HEK293 (cell line): ENCODE measurements around the gene EPHB1.

Source experiments
- CTCF ChIA-PET: fragments of 350-600 bp; formaldehyde crosslinking; extraction: SDS; loops from one replicate; lab custom pipeline; 2021; ENCODE audit warnings: antibody characterized with exemption; lab: Yijun Ruan, JAX
- POLR2A ChIA-PET: fragments of 300-600 bp; formaldehyde crosslinking; extraction: SDS; loops from one replicate; lab custom pipeline; 2020; ENCODE audit warnings: antibody characterized with exemption, inconsistent platforms; lab: Yijun Ruan, JAX
- H3K27ac ChIP-seq: fragments of 200-500 bp; sonication (Bioruptor generic); 2 replicates; pipeline ENCODE4 v1.5.1; 2014; ENCODE audit warnings: low read depth, low read length, control low read depth, inconsistent platforms; ENCODE audit errors: extremely low read depth
- H3K36me3 ChIP-seq, 2 experiments: fragments of 200-500 bp in 1 of 2; sonication (Bioruptor generic) in 1 of 2; 1 replicate in 1 of 2; 2 replicates in 1 of 2; pipeline ENCODE4 v1.5.1; 2014 to 2017; ENCODE audit warnings: inconsistent platforms in 2 of 2, low read length in 2 of 2; ENCODE audit not compliant: control insufficient read depth in 2 of 2, insufficient read depth in 1 of 2
- H3K4me1 ChIP-seq: fragments of 200-500 bp; sonication (Bioruptor generic); 2 replicates; pipeline ENCODE4 v1.5.1; 2014; ENCODE audit warnings: mild to moderate bottlenecking, low read length, inconsistent platforms; ENCODE audit not compliant: control insufficient read depth, insufficient read depth
- H3K4me3 ChIP-seq: 2 replicates; pipeline ENCODE4 v1.5.1; 2011; ENCODE audit warnings: low read depth, mild to moderate bottlenecking, control low read depth, low read length, moderate library complexity
- H3K9me3 ChIP-seq: fragments of 200-500 bp; sonication (Bioruptor generic); 2 replicates; pipeline ENCODE4 v1.5.1; 2014; ENCODE audit warnings: low read depth, low read length, inconsistent platforms; ENCODE audit not compliant: control insufficient read depth, insufficient read depth
- EGR2 ChIP-seq: fragments of 450-650 bp; formaldehyde crosslinking; IDR thresholded peaks from 2 replicates; pipeline ENCODE4 v1.5.1; 2016; ENCODE audit warnings: low read depth, missing biosample characterization, missing genetic modification characterization
- HOXC10 ChIP-seq: sonication (generic); formaldehyde crosslinking; IDR thresholded peaks from 2 replicates; pipeline ENCODE4 v1.8.1; 2023; ENCODE audit warnings: mild to moderate bottlenecking, missing genetic modification reagents
- HOXD13 ChIP-seq: sonication (generic); formaldehyde crosslinking; IDR thresholded peaks from 2 replicates; pipeline ENCODE4 v1.8.0; 2022; ENCODE audit warnings: missing genetic modification reagents, borderline replicate concordance
- REPIN1 ChIP-seq: fragments of 450-650 bp; formaldehyde crosslinking; IDR thresholded peaks from 2 replicates; pipeline ENCODE4 v1.5.1; 2017; ENCODE audit warnings: missing biosample characterization, missing genetic modification characterization, low read depth
- SP7 ChIP-seq: fragments of 450-650 bp; formaldehyde crosslinking; IDR thresholded peaks from 2 replicates; pipeline ENCODE4 v1.5.1; 2016; ENCODE audit warnings: missing biosample characterization, missing genetic modification characterization
- ZBTB20 ChIP-seq: fragments of 450-650 bp; formaldehyde crosslinking; IDR thresholded peaks from 2 replicates; pipeline ENCODE4 v1.5.1; 2016; ENCODE audit warnings: missing biosample characterization, missing genetic modification characterization
- ZBTB21 ChIP-seq: fragments of 450-650 bp; formaldehyde crosslinking; IDR thresholded peaks from 2 replicates; pipeline ENCODE4 v1.5.1; 2017; ENCODE audit warnings: missing biosample characterization, missing genetic modification characterization
- ZNF133 ChIP-seq: fragments of 450-650 bp; formaldehyde crosslinking; IDR thresholded peaks from 2 replicates; pipeline ENCODE4 v1.5.1; 2016; ENCODE audit warnings: missing biosample characterization, missing genetic modification characterization
- ZNF214 ChIP-seq: fragments of 450-650 bp; formaldehyde crosslinking; IDR thresholded peaks from 2 replicates; pipeline ENCODE4 v1.5.1; 2017; ENCODE audit warnings: missing biosample characterization, mild to moderate bottlenecking, missing genetic modification characterization, borderline replicate concordance
- ZNF266 ChIP-seq: fragments of 450-650 bp; formaldehyde crosslinking; IDR thresholded peaks from 2 replicates; pipeline ENCODE4 v1.5.1; 2016; ENCODE audit warnings: missing biosample characterization, missing genetic modification characterization, low read depth
- ZNF37A ChIP-seq: fragments of 450-650 bp; IDR thresholded peaks from 2 replicates; pipeline ENCODE4 v1.5.1; 2018; ENCODE audit warnings: missing biosample characterization, missing genetic modification characterization
- ZNF473 ChIP-seq: fragments of 450-650 bp; formaldehyde crosslinking; IDR thresholded peaks from 2 replicates; pipeline ENCODE4 v1.5.1; 2017; ENCODE audit warnings: missing biosample characterization, missing genetic modification characterization
- ZNF48 ChIP-seq: fragments of 450-650 bp; formaldehyde crosslinking; IDR thresholded peaks from 2 replicates; pipeline ENCODE4 v1.5.1; 2016; ENCODE audit warnings: missing biosample characterization, missing genetic modification characterization
- ZNF654 ChIP-seq: fragments of 450-650 bp; formaldehyde crosslinking; IDR thresholded peaks from 2 replicates; pipeline ENCODE4 v1.5.1; 2016; ENCODE audit warnings: low read depth, missing biosample characterization, missing genetic modification characterization
- ZNF660 ChIP-seq: fragments of 450-650 bp; IDR thresholded peaks from 2 replicates; pipeline ENCODE4 v1.5.1; 2018; ENCODE audit warnings: missing biosample characterization, mild to moderate bottlenecking, missing genetic modification characterization
- ZNF747 ChIP-seq: fragments of 450-650 bp; formaldehyde crosslinking; IDR thresholded peaks from 2 replicates; pipeline ENCODE4 v1.5.1; 2016; ENCODE audit warnings: missing biosample characterization, missing genetic modification characterization
- ZNF768 ChIP-seq: fragments of 450-650 bp; formaldehyde crosslinking; IDR thresholded peaks from 2 replicates; pipeline ENCODE4 v1.5.1; 2018; ENCODE audit warnings: missing biosample characterization, mild to moderate bottlenecking, missing genetic modification characterization
- ZNF785 ChIP-seq: fragments of 450-650 bp; formaldehyde crosslinking; IDR thresholded peaks from 2 replicates; pipeline ENCODE4 v1.5.1; 2016; ENCODE audit warnings: missing biosample characterization, missing genetic modification characterization
- ZNF843 ChIP-seq: fragments of 450-650 bp; formaldehyde crosslinking; IDR thresholded peaks from 2 replicates; pipeline ENCODE4 v1.5.1; 2016; ENCODE audit warnings: missing biosample characterization, missing genetic modification characterization
- TF ChIP-seq, protein P1 (sequence below): fragments of 450-650 bp; formaldehyde crosslinking; IDR thresholded peaks from 2 replicates; pipeline ENCODE4 v1.5.1; 2016; ENCODE audit warnings: missing biosample characterization, missing genetic modification characterization
- TF ChIP-seq, protein P2 (sequence below): fragments of 450-650 bp; formaldehyde crosslinking; IDR thresholded peaks from 2 replicates; pipeline ENCODE4; 2016; ENCODE audit warnings: missing biosample characterization, missing genetic modification characterization
- TF ChIP-seq, protein P3 (sequence below): fragments of 450-650 bp; formaldehyde crosslinking; IDR thresholded peaks from 2 replicates; pipeline ENCODE4 v1.5.1; 2016; ENCODE audit warnings: missing biosample characterization, missing genetic modification characterization
- TF ChIP-seq, protein P4 (sequence below): fragments of 450-650 bp; formaldehyde crosslinking; IDR thresholded peaks from 2 replicates; pipeline ENCODE4 v1.5.1; 2017; ENCODE audit warnings: missing biosample characterization, missing genetic modification characterization
- TF ChIP-seq, protein P5 (sequence below): fragments of 450-650 bp; formaldehyde crosslinking; optimal IDR thresholded peaks from 2 replicates; pipeline ENCODE3; 2016; ENCODE audit warnings: missing biosample characterization, mild to moderate bottlenecking, missing genetic modification characterization
- TF ChIP-seq, protein P6 (sequence below): fragments of 450-650 bp; formaldehyde crosslinking; IDR thresholded peaks from 2 replicates; pipeline ENCODE4 v1.5.1; 2016; ENCODE audit warnings: missing biosample characterization, missing genetic modification characterization
- TF ChIP-seq, protein P7 (sequence below): fragments of 450-650 bp; formaldehyde crosslinking; IDR thresholded peaks from 2 replicates; pipeline ENCODE4 v1.5.1; 2016; ENCODE audit warnings: missing biosample characterization, missing genetic modification characterization, low read depth

Gene EPHB1

DNA sequence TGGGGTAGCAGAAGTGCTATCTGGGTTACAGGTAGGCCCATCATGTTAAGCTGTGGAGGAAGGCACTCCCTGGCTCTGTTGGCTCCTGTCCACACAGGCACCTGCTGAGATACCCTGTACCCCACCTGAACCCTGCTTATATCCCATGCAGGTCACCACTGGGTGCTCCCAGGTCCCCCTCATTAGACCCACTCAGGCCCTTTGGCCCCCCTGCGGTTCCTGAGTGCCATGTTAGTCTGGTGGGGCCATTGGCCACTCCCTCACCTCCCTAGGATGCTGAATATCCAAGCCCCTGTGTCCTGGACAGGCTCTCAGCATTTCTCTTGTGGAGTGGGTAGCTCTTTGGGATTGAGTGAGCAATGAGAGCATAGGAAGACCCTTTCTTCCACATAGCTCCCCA lies 128.2 kb downstream of the EPHB1 start (continued):
- TF ChIP-seq ZBTB20 (tag by site-specific recombination): no peak
- TF ChIP-seq, protein P1, sequence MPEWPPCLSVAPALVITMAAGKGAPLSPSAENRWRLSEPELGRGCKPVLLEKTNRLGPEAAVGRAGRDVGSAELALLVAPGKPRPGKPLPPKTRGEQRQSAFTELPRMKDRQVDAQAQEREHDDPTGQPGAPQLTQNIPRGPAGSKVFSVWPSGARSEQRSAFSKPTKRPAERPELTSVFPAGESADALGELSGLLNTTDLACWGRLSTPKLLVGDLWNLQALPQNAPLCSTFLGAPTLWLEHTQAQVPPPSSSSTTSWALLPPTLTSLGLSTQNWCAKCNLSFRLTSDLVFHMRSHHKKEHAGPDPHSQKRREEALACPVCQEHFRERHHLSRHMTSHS (tag by site-specific recombination): no peak
- no peak for TF ChIP-seq REPIN1 (tag by site-specific recombination)
- TF ChIP-seq ZNF654 (tag by site-specific recombination): no peak
- TF ChIP-seq ZBTB21 (tag by site-specific recombination): no peak
- TF ChIP-seq HOXC10: no peak

DNA sequence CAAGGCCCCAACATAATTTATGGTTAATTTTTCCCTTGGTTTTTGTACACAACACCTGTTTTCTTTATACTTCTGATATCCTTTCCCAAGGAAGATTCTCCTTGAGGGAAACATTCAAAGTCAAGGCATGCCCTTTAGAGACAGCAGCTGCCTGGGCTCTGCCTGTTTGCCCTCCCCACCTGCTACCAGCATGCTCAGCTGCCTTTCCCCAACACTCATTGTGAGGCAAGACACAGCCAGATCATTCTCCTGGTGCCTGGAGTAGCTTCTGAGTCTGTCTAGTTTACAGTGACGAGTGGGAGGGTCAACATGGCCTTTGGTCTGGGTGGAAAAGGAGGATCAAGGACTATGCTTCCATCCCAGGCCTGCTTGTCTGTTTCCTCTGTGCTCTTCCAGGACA lies 132.5 kb downstream of the EPHB1 start:
- TF ChIP-seq, protein P2, sequence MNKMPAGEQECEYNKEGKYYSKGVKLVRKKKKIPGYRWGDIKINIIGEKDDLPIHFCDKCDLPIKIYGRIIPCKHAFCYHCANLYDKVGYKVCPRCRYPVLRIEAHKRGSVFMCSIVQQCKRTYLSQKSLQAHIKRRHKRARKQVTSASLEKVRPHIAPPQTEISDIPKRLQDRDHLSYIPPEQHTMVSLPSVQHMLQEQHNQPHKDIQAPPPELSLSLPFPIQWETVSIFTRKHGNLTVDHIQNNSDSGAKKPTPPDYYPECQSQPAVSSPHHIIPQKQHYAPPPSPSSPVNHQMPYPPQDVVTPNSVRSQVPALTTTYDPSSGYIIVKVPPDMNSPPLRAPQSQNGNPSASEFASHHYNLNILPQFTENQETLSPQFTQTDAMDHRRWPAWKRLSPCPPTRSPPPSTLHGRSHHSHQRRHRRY (tag by site-specific recombination): no peak
- TF ChIP-seq, protein P3, sequence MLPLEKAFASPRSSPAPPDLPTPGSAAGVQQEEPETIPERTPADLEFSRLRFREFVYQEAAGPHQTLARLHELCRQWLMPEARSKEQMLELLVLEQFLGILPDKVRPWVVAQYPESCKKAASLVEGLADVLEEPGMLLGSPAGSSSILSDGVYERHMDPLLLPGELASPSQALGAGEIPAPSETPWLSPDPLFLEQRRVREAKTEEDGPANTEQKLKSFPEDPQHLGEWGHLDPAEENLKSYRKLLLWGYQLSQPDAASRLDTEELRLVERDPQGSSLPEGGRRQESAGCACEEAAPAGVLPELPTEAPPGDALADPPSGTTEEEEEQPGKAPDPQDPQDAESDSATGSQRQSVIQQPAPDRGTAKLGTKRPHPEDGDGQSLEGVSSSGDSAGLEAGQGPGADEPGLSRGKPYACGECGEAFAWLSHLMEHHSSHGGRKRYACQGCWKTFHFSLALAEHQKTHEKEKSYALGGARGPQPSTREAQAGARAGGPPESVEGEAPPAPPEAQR: no peak
- TF ChIP-seq, protein P4, sequence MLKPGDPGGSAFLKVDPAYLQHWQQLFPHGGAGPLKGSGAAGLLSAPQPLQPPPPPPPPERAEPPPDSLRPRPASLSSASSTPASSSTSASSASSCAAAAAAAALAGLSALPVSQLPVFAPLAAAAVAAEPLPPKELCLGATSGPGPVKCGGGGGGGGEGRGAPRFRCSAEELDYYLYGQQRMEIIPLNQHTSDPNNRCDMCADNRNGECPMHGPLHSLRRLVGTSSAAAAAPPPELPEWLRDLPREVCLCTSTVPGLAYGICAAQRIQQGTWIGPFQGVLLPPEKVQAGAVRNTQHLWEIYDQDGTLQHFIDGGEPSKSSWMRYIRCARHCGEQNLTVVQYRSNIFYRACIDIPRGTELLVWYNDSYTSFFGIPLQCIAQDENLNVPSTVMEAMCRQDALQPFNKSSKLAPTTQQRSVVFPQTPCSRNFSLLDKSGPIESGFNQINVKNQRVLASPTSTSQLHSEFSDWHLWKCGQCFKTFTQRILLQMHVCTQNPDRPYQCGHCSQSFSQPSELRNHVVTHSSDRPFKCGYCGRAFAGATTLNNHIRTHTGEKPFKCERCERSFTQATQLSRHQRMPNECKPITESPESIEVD (tag by site-specific recombination): no peak
- TF ChIP-seq ZNF768 (tag by site-specific recombination): no peak
- TF ChIP-seq ZNF133 (tag by site-specific recombination): no peak
- TF ChIP-seq ZNF214 (tag by site-specific recombination): no peak
- no peak for TF ChIP-seq ZNF37A
- no peak for TF ChIP-seq ZNF660 (tag by site-specific recombination)
- no peak for TF ChIP-seq ZNF785 (tag by site-specific recombination)
- no peak for TF ChIP-seq SP7 (tag by site-specific recombination)
- TF ChIP-seq HOXD13 (CRISPR knock-in tag): no peak
- no peak for TF ChIP-seq ZNF747
- TF ChIP-seq, protein P5, sequence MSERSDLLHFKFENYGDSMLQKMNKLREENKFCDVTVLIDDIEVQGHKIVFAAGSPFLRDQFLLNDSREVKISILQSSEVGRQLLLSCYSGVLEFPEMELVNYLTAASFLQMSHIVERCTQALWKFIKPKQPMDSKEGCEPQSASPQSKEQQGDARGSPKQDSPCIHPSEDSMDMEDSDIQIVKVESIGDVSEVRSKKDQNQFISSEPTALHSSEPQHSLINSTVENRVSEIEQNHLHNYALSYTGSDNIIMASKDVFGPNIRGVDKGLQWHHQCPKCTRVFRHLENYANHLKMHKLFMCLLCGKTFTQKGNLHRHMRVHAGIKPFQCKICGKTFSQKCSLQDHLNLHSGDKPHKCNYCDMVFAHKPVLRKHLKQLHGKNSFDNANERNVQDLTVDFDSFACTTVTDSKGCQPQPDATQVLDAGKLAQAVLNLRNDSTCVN (tag by site-specific recombination): no peak
- no peaks in the 10 kb centered on the region for H3K9me3 ChIP-seq
- H3K4me3 ChIP-seq: no peak overlapping the region
- POLR2A ChIA-PET: no interaction called here
- H3K4me1 ChIP-seq: no peaks in the 10 kb centered on the region
- CTCF ChIA-PET: no interaction called here
- no peaks in the 10 kb centered on the region for H3K36me3 ChIP-seq
- no peak overlapping the region for H3K27ac ChIP-seq

DNA sequence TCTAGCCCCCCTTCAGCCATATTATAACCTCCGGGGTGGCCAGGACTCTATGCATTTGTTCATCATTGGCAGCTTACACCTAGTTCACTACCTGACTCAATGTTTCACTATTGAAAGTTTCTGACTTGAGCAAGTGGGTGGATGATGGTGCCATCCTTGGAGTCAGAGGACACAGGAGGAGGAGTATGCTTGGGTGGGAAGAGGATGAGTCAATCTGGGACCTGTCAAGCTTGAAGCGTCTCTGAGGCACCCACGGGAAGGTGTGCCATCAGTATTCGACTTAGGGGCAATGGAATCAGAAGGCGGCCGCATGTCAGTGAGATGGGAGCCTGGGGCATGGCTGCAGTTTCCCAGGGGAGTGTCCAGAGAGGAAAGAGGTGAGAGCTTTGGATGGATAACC lies 133.3 kb downstream of the EPHB1 start:
- POLR2A ChIA-PET: no interaction called here
- CTCF ChIA-PET: no interaction called here
- TF ChIP-seq ZNF48 (tag by site-specific recombination): no peak
- no peak for TF ChIP-seq ZNF843 (tag by site-specific recombination)
- TF ChIP-seq, protein P6, sequence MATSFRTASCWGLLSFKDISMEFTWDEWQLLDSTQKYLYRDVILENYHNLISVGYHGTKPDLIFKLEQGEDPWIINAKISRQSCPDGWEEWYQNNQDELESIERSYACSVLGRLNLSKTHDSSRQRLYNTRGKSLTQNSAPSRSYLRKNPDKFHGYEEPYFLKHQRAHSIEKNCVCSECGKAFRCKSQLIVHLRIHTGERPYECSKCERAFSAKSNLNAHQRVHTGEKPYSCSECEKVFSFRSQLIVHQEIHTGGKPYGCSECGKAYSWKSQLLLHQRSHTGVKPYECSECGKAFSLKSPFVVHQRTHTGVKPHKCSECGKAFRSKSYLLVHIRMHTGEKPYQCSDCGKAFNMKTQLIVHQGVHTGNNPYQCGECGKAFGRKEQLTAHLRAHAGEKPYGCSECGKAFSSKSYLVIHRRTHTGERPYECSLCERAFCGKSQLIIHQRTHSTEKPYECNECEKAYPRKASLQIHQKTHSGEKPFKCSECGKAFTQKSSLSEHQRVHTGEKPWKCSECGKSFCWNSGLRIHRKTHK: no peak
- no peak for TF ChIP-seq ZNF473 (tag by site-specific recombination)
- no peak for TF ChIP-seq ZNF266 (tag by site-specific recombination)
- TF ChIP-seq, protein P7, sequence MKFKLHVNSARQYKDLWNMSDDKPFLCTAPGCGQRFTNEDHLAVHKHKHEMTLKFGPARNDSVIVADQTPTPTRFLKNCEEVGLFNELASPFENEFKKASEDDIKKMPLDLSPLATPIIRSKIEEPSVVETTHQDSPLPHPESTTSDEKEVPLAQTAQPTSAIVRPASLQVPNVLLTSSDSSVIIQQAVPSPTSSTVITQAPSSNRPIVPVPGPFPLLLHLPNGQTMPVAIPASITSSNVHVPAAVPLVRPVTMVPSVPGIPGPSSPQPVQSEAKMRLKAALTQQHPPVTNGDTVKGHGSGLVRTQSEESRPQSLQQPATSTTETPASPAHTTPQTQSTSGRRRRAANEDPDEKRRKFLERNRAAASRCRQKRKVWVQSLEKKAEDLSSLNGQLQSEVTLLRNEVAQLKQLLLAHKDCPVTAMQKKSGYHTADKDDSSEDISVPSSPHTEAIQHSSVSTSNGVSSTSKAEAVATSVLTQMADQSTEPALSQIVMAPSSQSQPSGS (tag by site-specific recombination): no peak
- TF ChIP-seq EGR2 (tag by site-specific recombination): 0 out of 2 replicates have a peak, but pooled peaks have one; percentile 21
- H3K4me3 ChIP-seq: no peak overlapping the region
- H3K27ac ChIP-seq: no peak overlapping the region
- H3K4me1 ChIP-seq: no peaks in the 10 kb centered on the region
- no peaks in the 10 kb centered on the region for H3K36me3 ChIP-seq
- no peaks in the 10 kb centered on the region for H3K9me3 ChIP-seq
